Lung (tissue), 12 donors: ENCODE results near the gene CFAP74. TPM values are rescaled to one million over a fixed set of nuclear protein-coding genes. Genes with fewer than 3 reads are reported as not detected.

Experiments
- ATAC-seq: fragments of 200-7000 bp; cut with Tn5 transposase; one replicate; pipeline ENCODE4 v1.9.1; 2020; ENCODE audit warnings: moderate number of reproducible peaks; ENCODE audit not compliant: insufficient read depth, low FRiP score
- DNase-seq, 3 donors: peaks; one replicate each; pipeline ENCODE4 v3.0.0-alpha.2; 2013 to 2017
- H3K27ac ChIP-seq, 2 donors: one replicate each; pipeline ENCODE4 v1.5.1; 2013; ENCODE audit warnings: mild to moderate bottlenecking in 2 of 2, moderate library complexity in 2 of 2, control low read depth in 1 of 2, inconsistent platforms in 1 of 2, low read depth in 1 of 2, low read length in 1 of 2
- H3K27me3 ChIP-seq, 3 donors: one replicate each; pipeline ENCODE4 v1.5.1; 2013; ENCODE audit warnings: low read length in 2 of 3; ENCODE audit not compliant: control insufficient read depth in 3 of 3, insufficient read depth in 3 of 3
- H3K36me3 ChIP-seq, 4 donors: one replicate each; pipeline ENCODE4 v1.5.1; 2013; ENCODE audit warnings: low read length in 4 of 4, mild to moderate bottlenecking in 1 of 4, moderate library complexity in 1 of 4; ENCODE audit not compliant: control insufficient read depth in 4 of 4, insufficient read depth in 4 of 4
- H3K4me1 ChIP-seq, 5 donors: one replicate each; pipeline ENCODE4 v1.5.1; 2013; ENCODE audit warnings: low read length in 5 of 5, mild to moderate bottlenecking in 2 of 5, moderate library complexity in 1 of 5; ENCODE audit not compliant: control insufficient read depth in 5 of 5, insufficient read depth in 5 of 5
- H3K4me3 ChIP-seq: one replicate; pipeline ENCODE4 v1.5.1; 2013; ENCODE audit warnings: mild to moderate bottlenecking, control low read depth, moderate library complexity
- H3K9ac ChIP-seq, 2 donors: one replicate each; pipeline ENCODE4 v1.5.1; 2013; ENCODE audit warnings: low read length in 2 of 2, control low read depth in 1 of 2; ENCODE audit not compliant: insufficient read depth in 1 of 2
- H3K9me3 ChIP-seq, 4 donors: one replicate each; pipeline ENCODE4 v1.5.1; 2013; ENCODE audit warnings: low read length in 3 of 4, mild to moderate bottlenecking in 1 of 4, moderate library complexity in 1 of 4; ENCODE audit not compliant: control insufficient read depth in 4 of 4, insufficient read depth in 3 of 4
- WGBS, 2 donors: extraction: QIAGEN DNeasy Blood & Tissue Kit; methylation state at CpG; one replicate each; pipeline ENCODE4 v1.1.7; 2013; 5-methylcytosine and 5-hydroxymethylcytosine counted together
- polyA plus RNA-seq, 2 donors: library from polyadenylated mRNA; stranded (reverse); fragments of 200-250 nt; gene quantifications; one replicate each; pipeline ENCODE4 v1.2.1, GENCODE V29; 2013
- total RNA-seq, 2 donors: library from RNA; depleted of rRNA in 1 of 2; stranded (reverse); fragments of >200 nt in 1 of 2; gene quantifications; one replicate each; pipeline ENCODE4 v1.2.1, GENCODE V29; 2014 to 2021
- TF ChIP-seq, protein P1 (sequence below): IDR thresholded peaks from 2 replicates; pipeline ENCODE4 v1.5.1; 2012; ENCODE audit warnings: mild to moderate bottlenecking; ENCODE audit errors: control extremely low read depth, extremely low read depth
- donor health status: control.
- donor health status: control.
- donor health status: Bipolar disorder and iron deficiency.
- donor health status: healthy.
- donor health status: DM: yes; HTN: yes; CAD: no.

Gene CFAP74
- total and polyA plus RNA-seq, 4 donors = 3.1 to 20.8 (median 5.3) TPM

DNA sequence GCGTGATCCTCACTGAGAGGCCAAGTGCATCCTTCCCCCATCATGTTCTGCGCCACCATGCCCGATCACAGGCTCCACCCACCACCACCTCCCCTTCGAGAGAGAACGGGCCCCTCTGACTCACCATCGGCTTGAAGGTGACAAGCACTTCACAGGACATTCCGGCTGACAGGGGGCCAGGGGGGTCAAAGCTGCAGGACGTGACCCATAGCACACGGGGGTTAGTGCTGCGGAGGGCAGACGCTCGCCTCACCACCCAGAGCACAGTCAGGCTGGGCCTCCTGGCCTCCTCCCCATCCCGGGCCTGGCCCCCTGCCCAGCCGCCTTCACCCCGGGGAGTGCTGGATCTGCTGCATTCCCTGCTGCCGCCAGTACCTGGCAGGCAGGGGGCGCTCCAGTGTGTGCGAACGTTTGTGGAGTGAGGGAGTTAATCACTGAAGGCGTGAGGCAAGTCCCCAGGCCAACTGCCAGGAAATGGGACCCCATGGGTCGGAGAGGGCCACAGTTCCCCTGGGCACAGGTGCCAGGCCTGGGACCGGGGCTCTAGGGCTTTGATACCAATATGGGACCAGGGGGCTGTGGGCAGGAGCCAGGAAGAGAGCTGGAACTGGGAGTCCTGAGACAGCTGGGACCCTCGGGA lies 43.6 kb downstream of the CFAP74 start:
- WGBS, 2 donors = 7% methylated on average over 23 of the region's 23 CpGs
- TF ChIP-seq, protein P1, sequence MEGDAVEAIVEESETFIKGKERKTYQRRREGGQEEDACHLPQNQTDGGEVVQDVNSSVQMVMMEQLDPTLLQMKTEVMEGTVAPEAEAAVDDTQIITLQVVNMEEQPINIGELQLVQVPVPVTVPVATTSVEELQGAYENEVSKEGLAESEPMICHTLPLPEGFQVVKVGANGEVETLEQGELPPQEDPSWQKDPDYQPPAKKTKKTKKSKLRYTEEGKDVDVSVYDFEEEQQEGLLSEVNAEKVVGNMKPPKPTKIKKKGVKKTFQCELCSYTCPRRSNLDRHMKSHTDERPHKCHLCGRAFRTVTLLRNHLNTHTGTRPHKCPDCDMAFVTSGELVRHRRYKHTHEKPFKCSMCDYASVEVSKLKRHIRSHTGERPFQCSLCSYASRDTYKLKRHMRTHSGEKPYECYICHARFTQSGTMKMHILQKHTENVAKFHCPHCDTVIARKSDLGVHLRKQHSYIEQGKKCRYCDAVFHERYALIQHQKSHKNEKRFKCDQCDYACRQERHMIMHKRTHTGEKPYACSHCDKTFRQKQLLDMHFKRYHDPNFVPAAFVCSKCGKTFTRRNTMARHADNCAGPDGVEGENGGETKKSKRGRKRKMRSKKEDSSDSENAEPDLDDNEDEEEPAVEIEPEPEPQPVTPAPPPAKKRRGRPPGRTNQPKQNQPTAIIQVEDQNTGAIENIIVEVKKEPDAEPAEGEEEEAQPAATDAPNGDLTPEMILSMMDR = peak; percentile 34
- Histone ChIP-seq H3K9me3 (no peaks in the 10 kb centered on the region), H3K4me1 (peaks cover 0 to 13% (median 0%) of the 10 kb centered on the region in 5 donors), H3K27me3 (no peaks in the 10 kb centered on the region), H3K27ac (no peak overlapping the region), H3K36me3 (no peaks in the 10 kb centered on the region), H3K4me3 (no peak overlapping the region), H3K9ac (no peak overlapping the region)
- ATAC-seq (peak; percentile 69), DNase-seq (peak; percentile 84 to 91 (median 90))

DNA sequence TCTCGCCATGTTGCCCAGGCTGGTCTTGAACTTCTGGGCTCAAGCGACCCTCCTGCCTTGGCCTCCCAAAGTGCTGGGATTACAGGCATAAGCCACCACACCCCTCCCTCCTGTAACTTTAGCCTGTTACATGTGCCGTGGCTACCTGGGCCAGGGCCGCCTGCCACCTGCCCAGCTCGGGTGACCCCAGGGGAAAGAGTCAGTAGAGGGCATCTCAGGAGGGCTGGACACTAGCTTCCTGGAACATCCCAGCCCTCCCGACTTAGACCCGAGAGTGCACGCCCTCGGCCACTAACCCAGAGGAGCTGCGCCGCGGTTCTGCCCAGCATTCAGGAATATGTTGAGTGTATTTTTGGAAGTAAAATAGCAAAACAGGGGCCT lies 44.1 kb downstream of the CFAP74 start:
- H3K36me3 ChIP-seq = no peaks in the 10 kb centered on the region
- 77 to 82% methylated on average over 12 of the region's 12 CpGs for WGBS, 2 donors
- DNase-seq (no peak), ATAC-seq (no peak)
- H3K4me1 ChIP-seq = peaks cover 0 to 13% (median 0%) of the 10 kb centered on the region in 5 donors
- TF ChIP-seq, protein P1 = no peak
- H3K4me3 ChIP-seq = no peak overlapping the region
- no peak overlapping the region for H3K27ac ChIP-seq
- H3K9me3 ChIP-seq = no peaks in the 10 kb centered on the region
- no peaks in the 10 kb centered on the region for H3K27me3 ChIP-seq
- no peak overlapping the region for H3K9ac ChIP-seq

DNA sequence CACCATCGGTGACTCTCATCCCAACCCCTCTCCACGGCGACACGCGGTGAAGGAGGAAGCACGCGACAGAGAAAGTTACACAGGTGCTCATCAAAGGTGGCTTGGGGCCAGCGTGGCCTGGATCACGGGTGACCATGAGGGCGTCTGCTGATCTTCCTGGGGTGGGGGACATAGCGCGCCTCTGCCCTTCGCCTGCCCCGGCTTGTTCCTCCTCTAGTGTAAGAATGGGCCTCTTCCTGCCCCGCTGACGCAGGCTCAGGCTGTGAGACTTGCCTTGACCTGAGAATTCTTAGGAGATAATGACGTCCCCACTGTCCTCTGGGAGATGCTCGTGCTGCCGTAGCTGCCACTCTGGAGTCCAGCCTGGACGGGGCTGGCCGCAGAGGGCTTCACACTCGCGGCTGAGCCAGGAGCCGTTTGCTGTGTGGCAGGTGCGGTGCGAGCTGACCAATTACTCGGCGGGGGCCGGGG lies 45.5 kb downstream of the CFAP74 start:
- ATAC-seq = no peak
- peaks cover 0 to 13% (median 0%) of the 10 kb centered on the region in 5 donors for H3K4me1 ChIP-seq
- no peak overlapping the region for H3K9ac ChIP-seq
- H3K27me3 ChIP-seq = no peaks in the 10 kb centered on the region
- TF ChIP-seq, protein P1 = no peak
- no peaks in the 10 kb centered on the region for H3K36me3 ChIP-seq
- no peaks in the 10 kb centered on the region for H3K9me3 ChIP-seq
- no peak for DNase-seq
- H3K4me3 ChIP-seq = no peak overlapping the region
- WGBS, 2 donors = 75 to 77% methylated on average over 29 of the region's 29 CpGs
- no peak overlapping the region for H3K27ac ChIP-seq
